Stromal cell of bone marrow (primary cell): ENCODE measurements around the gene HLA-B.
A peak's percentile ranks its signal among the peaks of the same experiment; 100 is the strongest.

Experiments used
- DNase-seq: peaks from one replicate; pipeline ENCODE4 v3.0.0-alpha.2; 2012; ENCODE audit warnings: low read depth

The HLA-B gene

GRCh38 chr6:31352683-31353383 lies 4.1 kb downstream of the HLA-B start:
- DNase-seq = no peak

GRCh38 chr6:31352310-31352682 lies 4.7 kb downstream of the HLA-B start:
- no peak for DNase-seq

GRCh38 chr6:31351401-31352309 lies 5.3 kb downstream of the HLA-B start:
- no peak for DNase-seq

- no peak for DNase-seq
Observed at GRCh38 chr6:31351033-31351380, 6.0 kb downstream of the HLA-B start.

- no peak for DNase-seq
Observed at GRCh38 chr6:31350196-31351032, 6.6 kb downstream of the HLA-B start.

- peak; percentile 28 for DNase-seq
Observed at GRCh38 chr6:31349301-31349700, 7.7 kb downstream of the HLA-B start.

GRCh38 chr6:31345026-31345730 lies 11.8 kb downstream of the HLA-B start:
- no peak for DNase-seq

GRCh38 chr6:31340228-31340627 lies 16.8 kb downstream of the HLA-B start:
- no peak for DNase-seq

GRCh38 chr6:31339210-31339609 lies 17.8 kb downstream of the HLA-B start:
- DNase-seq = no peak

- no peak for DNase-seq
Observed at GRCh38 chr6:31336896-31337496, 20.0 kb downstream of the HLA-B start.

- DNase-seq = no peak
Observed at GRCh38 chr6:31332637-31333602, 24.1 kb downstream of the HLA-B start.

- DNase-seq = no peak
Observed at GRCh38 chr6:31328355-31328960, 28.5 kb downstream of the HLA-B start.

GRCh38 chr6:31321820-31322219 lies 35.2 kb downstream of the HLA-B start:
- DNase-seq = no peak

- no peak for DNase-seq
Observed at GRCh38 chr6:31321005-31321707, 35.8 kb downstream of the HLA-B start.

GRCh38 chr6:31317036-31317435 lies 39.9 kb downstream of the HLA-B start:
- DNase-seq = no peak

- no peak for DNase-seq
Observed at GRCh38 chr6:31309641-31310040, 47.3 kb downstream of the HLA-B start.

GRCh38 chr6:31308845-31309175 lies 48.2 kb downstream of the HLA-B start:
- DNase-seq = no peak

- DNase-seq = no peak
Observed at GRCh38 chr6:31308050-31308844, 48.7 kb downstream of the HLA-B start.

- no peak for DNase-seq
Observed at GRCh38 chr6:31307669-31308049, 49.3 kb downstream of the HLA-B start.
